Measurements from ENCODE around the gene PILRA.
"Not testable (repeated sequence)": the region's sequence is repeated elsewhere in the genome, so short reads cannot be mapped to it uniquely, and the experiment has no call there.

DNA sequence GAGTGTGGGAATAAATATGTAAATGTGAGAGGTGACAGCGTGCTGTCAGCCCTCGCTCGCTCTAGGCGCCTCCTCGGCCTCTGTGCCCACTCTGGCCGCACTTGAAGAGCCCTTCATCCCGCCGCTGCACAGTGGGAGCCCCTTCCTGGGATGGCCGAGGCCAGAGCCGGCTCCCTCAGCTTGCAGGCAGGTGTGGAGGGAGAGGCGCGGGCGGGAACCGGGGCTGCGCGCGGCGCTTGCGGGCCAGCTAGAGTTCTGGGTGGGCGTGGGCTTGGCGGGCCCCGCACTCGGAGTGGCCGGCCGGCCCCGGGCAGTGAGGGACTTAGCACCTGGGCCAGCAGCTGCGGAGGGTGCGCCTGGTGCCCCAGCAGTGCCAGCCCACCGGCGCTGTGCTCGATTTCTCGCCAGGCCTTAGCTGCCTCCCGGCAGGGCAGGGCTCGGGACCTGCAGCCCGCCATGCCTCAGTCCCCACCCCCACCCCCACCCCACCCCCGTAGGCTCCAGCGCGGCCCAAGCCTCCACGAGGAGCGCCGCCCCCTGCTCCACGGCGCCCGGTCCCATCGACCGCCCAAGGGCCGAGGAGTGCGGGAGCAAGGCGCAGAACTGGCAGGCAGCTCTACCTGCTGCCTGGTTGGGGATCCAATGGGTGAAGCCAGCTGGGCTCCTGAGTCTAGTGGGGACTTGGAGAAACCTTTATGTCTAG lies 8.4 kb downstream of the PILRA start:
- TF ChIP-seq, protein P1, sequence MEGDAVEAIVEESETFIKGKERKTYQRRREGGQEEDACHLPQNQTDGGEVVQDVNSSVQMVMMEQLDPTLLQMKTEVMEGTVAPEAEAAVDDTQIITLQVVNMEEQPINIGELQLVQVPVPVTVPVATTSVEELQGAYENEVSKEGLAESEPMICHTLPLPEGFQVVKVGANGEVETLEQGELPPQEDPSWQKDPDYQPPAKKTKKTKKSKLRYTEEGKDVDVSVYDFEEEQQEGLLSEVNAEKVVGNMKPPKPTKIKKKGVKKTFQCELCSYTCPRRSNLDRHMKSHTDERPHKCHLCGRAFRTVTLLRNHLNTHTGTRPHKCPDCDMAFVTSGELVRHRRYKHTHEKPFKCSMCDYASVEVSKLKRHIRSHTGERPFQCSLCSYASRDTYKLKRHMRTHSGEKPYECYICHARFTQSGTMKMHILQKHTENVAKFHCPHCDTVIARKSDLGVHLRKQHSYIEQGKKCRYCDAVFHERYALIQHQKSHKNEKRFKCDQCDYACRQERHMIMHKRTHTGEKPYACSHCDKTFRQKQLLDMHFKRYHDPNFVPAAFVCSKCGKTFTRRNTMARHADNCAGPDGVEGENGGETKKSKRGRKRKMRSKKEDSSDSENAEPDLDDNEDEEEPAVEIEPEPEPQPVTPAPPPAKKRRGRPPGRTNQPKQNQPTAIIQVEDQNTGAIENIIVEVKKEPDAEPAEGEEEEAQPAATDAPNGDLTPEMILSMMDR (IDR thresholded peaks at IDR 0.05; ENCODE audit: poor library complexity): not testable (repeated sequence)
- TF ChIP-seq EZH2 (IDR thresholded peaks at IDR 0.05; ENCODE audit: borderline replicate concordance); EZH2phosphoT487 (IDR thresholded peaks at IDR 0.05; ENCODE audit: low read depth, severe bottlenecking, unreplicated experiment): not testable (repeated sequence)

Data from hepatocyte (in vitro differentiated cells).